ENCODE measurements around the gene APOBEC4.

Gene APOBEC4

DNA sequence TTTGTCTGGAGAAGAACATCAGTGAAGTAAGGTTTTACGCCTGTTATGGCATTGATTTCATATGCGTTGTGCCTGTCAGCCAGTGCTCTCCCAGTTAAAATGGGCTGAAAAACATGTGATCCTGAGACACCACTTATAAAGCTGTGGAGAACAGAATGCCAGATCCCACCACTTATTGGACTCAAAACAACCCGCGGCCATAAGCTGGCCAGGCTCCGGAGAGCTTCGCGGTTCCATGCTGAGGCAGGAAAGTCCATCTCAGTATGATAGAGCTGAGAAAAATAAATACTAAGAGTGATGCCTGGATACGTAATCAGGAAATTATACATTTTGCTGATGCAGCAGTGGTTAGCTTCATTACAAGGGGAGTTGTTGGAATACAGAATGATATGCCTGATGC lies 5.1 kb downstream of the APOBEC4 start:
- TF ChIP-seq, protein P1, sequence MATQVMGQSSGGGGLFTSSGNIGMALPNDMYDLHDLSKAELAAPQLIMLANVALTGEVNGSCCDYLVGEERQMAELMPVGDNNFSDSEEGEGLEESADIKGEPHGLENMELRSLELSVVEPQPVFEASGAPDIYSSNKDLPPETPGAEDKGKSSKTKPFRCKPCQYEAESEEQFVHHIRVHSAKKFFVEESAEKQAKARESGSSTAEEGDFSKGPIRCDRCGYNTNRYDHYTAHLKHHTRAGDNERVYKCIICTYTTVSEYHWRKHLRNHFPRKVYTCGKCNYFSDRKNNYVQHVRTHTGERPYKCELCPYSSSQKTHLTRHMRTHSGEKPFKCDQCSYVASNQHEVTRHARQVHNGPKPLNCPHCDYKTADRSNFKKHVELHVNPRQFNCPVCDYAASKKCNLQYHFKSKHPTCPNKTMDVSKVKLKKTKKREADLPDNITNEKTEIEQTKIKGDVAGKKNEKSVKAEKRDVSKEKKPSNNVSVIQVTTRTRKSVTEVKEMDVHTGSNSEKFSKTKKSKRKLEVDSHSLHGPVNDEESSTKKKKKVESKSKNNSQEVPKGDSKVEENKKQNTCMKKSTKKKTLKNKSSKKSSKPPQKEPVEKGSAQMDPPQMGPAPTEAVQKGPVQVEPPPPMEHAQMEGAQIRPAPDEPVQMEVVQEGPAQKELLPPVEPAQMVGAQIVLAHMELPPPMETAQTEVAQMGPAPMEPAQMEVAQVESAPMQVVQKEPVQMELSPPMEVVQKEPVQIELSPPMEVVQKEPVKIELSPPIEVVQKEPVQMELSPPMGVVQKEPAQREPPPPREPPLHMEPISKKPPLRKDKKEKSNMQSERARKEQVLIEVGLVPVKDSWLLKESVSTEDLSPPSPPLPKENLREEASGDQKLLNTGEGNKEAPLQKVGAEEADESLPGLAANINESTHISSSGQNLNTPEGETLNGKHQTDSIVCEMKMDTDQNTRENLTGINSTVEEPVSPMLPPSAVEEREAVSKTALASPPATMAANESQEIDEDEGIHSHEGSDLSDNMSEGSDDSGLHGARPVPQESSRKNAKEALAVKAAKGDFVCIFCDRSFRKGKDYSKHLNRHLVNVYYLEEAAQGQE (IDR thresholded peaks at IDR 0.05; ENCODE audit: insufficient read depth in 1 of 2, low read depth in 2 of 2, low read length in 2 of 2), result no peak
- TF ChIP-seq FOXP2 (optimal IDR thresholded peaks at IDR 0.05; ENCODE audit: borderline replicate concordance, extremely low read depth, extremely low read length, insufficient read depth) (no peak), POLR2AphosphoS5 (IDR thresholded peaks at IDR 0.05; ENCODE audit: low read depth, low read length) (no peak), SIN3A (IDR thresholded peaks at IDR 0.05; ENCODE audit: borderline replicate concordance, insufficient read depth, low read length) (no peak), TAF1 (IDR thresholded peaks at IDR 0.05; ENCODE audit: borderline replicate concordance, insufficient read depth, low read length) (no peak)

GRCh38 chr1:183646776-183647175 lies 6.3 kb downstream of the APOBEC4 start:
- TF ChIP-seq TAF1 (IDR thresholded peaks at IDR 0.05; ENCODE audit: borderline replicate concordance, insufficient read depth, low read length), result no peak
- TF ChIP-seq, protein P1 (IDR thresholded peaks at IDR 0.05; ENCODE audit: insufficient read depth in 1 of 2, low read depth in 2 of 2, low read length in 2 of 2), result no peak
- no peak for TF ChIP-seq POLR2AphosphoS5 (IDR thresholded peaks at IDR 0.05; ENCODE audit: low read depth, low read length)
- no peak for TF ChIP-seq SIN3A (IDR thresholded peaks at IDR 0.05; ENCODE audit: borderline replicate concordance, insufficient read depth, low read length)
- no peak for TF ChIP-seq FOXP2 (optimal IDR thresholded peaks at IDR 0.05; ENCODE audit: borderline replicate concordance, extremely low read depth, extremely low read length, insufficient read depth)

DNA sequence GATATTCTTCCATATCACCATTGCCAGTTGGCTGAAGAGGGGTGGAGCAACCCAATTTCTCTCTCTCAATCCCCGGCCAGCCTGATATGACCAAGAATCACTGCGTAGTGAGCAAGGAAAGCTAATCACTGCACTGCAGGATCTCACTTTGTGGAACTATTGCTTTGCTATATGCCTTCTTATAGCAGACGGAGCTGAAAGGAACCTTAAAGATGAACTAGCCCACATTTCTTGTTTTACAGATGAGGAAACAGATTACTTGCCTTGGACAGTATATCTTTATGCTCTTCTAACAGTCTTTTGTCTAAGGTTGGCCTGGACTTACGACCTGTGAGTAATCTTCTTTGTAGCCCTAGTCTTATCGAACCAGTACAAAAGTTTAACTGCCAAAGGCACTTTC lies 7.6 kb downstream of the APOBEC4 start:
- TF ChIP-seq TAF1 (IDR thresholded peaks at IDR 0.05; ENCODE audit: borderline replicate concordance, insufficient read depth, low read length) (no peak), POLR2AphosphoS5 (IDR thresholded peaks at IDR 0.05; ENCODE audit: low read depth, low read length) (no peak), SIN3A (IDR thresholded peaks at IDR 0.05; ENCODE audit: borderline replicate concordance, insufficient read depth, low read length) (no peak), FOXP2 (optimal IDR thresholded peaks at IDR 0.05; ENCODE audit: borderline replicate concordance, extremely low read depth, extremely low read length, insufficient read depth) (no peak)
- TF ChIP-seq, protein P1 (IDR thresholded peaks at IDR 0.05; ENCODE audit: insufficient read depth in 1 of 2, low read depth in 2 of 2, low read length in 2 of 2), result no peak

DNA sequence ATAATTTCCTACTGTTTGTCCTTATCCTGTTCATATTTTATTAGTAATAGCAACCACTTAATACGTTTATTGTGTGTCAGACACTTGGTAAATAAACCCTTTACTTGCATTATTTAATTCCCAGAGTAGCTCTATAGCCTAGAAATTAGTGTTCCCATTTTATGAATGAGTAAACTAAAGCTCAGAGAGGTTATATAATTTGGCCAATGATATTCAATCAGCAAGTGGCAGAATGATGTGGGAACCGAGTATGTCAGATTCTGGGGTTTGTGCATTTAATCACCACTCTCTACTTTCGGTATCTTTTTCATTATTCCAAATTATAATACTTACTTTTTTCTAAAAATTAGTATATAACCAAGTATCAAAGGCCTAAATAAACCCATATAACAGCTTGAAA lies 10.9 kb downstream of the APOBEC4 start:
- TF ChIP-seq SIN3A (IDR thresholded peaks at IDR 0.05; ENCODE audit: borderline replicate concordance, insufficient read depth, low read length) (no peak), POLR2AphosphoS5 (IDR thresholded peaks at IDR 0.05; ENCODE audit: low read depth, low read length) (no peak), TAF1 (IDR thresholded peaks at IDR 0.05; ENCODE audit: borderline replicate concordance, insufficient read depth, low read length) (no peak), FOXP2 (optimal IDR thresholded peaks at IDR 0.05; ENCODE audit: borderline replicate concordance, extremely low read depth, extremely low read length, insufficient read depth) (no peak)
- TF ChIP-seq, protein P1 (IDR thresholded peaks at IDR 0.05; ENCODE audit: insufficient read depth in 1 of 2, low read depth in 2 of 2, low read length in 2 of 2), result no peak

DNA sequence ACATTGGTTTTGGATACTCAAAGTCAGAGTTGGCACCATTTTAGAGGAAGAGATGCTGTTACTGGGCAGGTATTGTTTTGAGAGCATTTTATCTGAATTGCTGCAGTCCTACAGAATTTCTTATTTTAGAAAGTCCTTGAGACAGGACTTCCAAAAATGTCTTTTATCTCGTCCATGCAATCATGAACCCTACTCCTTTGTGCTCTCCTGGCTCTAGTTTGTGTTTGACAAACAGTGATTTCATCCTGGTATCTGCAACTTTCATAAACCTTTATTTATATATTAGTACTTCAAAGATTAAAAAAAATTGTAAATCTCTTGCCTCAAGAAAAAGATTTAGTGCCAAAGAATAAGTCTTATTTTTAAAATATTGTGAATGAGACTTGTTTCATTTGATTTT lies 12.9 kb downstream of the APOBEC4 start:
- TF ChIP-seq TAF1 (IDR thresholded peaks at IDR 0.05; ENCODE audit: borderline replicate concordance, insufficient read depth, low read length), result no peak
- TF ChIP-seq FOXP2 (optimal IDR thresholded peaks at IDR 0.05; ENCODE audit: borderline replicate concordance, extremely low read depth, extremely low read length, insufficient read depth), result no peak
- TF ChIP-seq SIN3A (IDR thresholded peaks at IDR 0.05; ENCODE audit: borderline replicate concordance, insufficient read depth, low read length), result no peak
- TF ChIP-seq, protein P1 (IDR thresholded peaks at IDR 0.05; ENCODE audit: insufficient read depth in 1 of 2, low read depth in 2 of 2, low read length in 2 of 2), result no peak
- TF ChIP-seq POLR2AphosphoS5 (IDR thresholded peaks at IDR 0.05; ENCODE audit: low read depth, low read length), result no peak

All from PFSK-1 (cell line).